RWPE1 (cell line): Measurements from ENCODE around the gene UCK2.

Experiments
- CTCF ChIA-PET: fragments of 350-600 bp; sonication (Branson Sonifier 250); formaldehyde crosslinking; extraction: SDS; loops from one replicate; lab custom pipeline; 2021; lab: Yijun Ruan, JAX
- POLR2A ChIA-PET: fragments of 400-600 bp; formaldehyde crosslinking; extraction: SDS; loops from one replicate; lab custom pipeline; 2020; ENCODE audit warnings: antibody characterized with exemption; ENCODE audit not compliant: low non-redundant PET; lab: Yijun Ruan, JAX
- DNase-seq: peaks from one replicate; pipeline ENCODE4 v3.0.0; 2012; ENCODE audit warnings: low spot score
- H3K27ac ChIP-seq: fragments of 450-650 bp; 2 replicates; pipeline ENCODE4 v1.5.1; 2017
- CTCF ChIP-seq: fragments of 450-650 bp; conservative IDR thresholded peaks from 2 replicates; pipeline ENCODE4 v1.5.1; 2017; ENCODE audit warnings: low read depth, mild to moderate bottlenecking

UCK2 gene

GRCh38 chr1:165807613-165808012 lies 19.8 kb upstream of the UCK2 start:
- no peak overlapping the region for H3K27ac ChIP-seq
- POLR2A ChIA-PET = no interaction called here
- DNase-seq = no peak
- CTCF ChIA-PET = no interaction called here
- TF ChIP-seq CTCF = no peak

DNA sequence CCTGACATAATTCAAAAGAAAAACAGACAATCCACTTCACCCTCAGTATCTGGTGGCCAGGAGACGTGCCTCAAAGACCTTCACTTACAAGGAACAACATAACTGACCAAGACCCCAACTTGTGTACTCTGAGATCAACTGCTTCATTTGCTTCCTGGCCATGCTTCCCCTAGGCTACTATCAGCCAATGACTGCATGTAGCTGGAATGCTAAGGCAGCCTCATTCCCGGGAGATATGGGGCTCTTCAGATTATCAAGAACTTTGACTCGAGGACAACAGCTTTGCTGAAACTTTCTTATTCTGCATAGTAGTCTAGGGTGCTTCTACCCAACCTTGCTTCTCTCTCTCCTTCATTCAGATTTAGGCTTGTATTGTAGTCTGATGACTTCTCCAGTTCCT lies 11.7 kb upstream of the UCK2 start:
- ChIA-PET CTCF (no interaction called here), POLR2A (no interaction called here)
- no peak for TF ChIP-seq CTCF
- no peak for DNase-seq
- H3K27ac ChIP-seq = no peak overlapping the region

- ChIA-PET CTCF (no interaction called here), POLR2A (no interaction called here)
- H3K27ac ChIP-seq = no peak overlapping the region
- TF ChIP-seq CTCF = no peak
- no peak for DNase-seq
These were observed 11.3 kb upstream of the UCK2 start for GRCh38 chr1:165816157-165816556.

GRCh38 chr1:165816826-165817497 lies 10.5 kb upstream of the UCK2 start:
- H3K27ac ChIP-seq = no peak overlapping the region
- DNase-seq = no peak
- ChIA-PET POLR2A (no interaction called here), CTCF (no interaction called here)
- no peak for TF ChIP-seq CTCF

DNA sequence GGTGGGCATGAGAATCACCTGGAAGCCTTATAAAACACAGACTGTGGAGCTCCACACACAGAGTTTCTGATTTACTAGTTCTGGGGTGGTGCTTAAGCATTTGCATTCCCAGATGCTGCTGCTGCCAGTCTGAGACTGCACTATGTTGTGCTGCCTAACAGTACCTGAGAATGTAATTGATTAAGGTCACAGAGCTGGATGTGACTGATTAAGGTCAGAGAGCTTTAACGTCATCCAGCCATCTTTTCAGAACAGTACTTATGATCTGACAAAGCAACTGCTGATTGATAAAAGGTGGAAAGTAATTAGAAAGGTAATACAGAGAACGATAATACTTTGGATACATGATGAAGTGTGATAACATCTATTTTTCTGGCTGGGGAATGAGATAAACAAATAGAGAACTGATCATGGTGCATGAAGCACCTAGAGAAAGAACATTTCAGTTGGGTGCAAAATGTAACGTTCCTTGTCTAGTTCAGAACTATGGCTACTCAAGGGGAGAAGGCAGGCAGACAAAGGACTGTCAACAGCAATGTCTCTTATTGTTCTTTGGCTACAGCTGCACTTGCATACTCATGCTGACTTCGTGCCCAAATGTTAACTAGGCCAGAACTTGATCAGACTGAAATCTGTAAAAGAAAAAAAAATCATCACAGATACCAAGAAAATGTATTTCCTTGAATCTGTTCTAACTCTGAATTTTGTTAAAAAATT lies 3.7 kb upstream of the UCK2 start:
- DNase-seq = no peak
- no peak for TF ChIP-seq CTCF
- POLR2A ChIA-PET = no interaction called here
- CTCF ChIA-PET = no interaction called here
- no peak overlapping the region for H3K27ac ChIP-seq

- POLR2A ChIA-PET = no interaction called here
- CTCF ChIA-PET = interaction anchor here (0.5 kb wide), 1 partner anchor 49 kb away, joined by 3 read pairs; no protein-coding TSS in a partner anchor
- DNase-seq = no peak
- no peak for TF ChIP-seq CTCF
- H3K27ac ChIP-seq = no peak overlapping the region
These were observed 3.2 kb upstream of the UCK2 start for GRCh38 chr1:165824269-165824643.
